NCI-H526 (cell line): ENCODE data around the gene TESMIN.
A peak's percentile ranks its signal among the peaks of the same experiment; 100 is the strongest.

Source experiments
- DNase-seq, 2 experiments: peaks; one replicate each; lab custom pipeline; 2025; lab: John Stamatoyannopoulos, UW

The TESMIN gene

DNA sequence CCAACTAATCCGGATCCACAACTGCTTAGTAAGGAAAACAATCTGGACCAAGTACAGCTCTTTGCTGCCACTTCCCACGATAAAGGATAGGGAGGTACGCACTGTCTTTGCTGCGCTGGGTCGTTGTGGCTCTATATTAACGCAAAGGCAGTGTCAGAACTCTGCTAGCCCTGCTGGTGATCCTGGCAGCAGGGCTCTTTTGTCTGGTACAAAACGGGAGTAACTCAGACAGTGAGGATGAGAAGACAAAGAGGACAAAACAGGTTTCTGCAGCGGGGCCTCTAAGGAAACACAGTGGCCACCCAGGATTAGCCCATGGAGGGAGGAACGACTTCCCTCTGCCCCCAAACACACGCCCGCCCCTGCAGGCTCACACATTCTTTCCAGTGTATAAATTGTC is 40.9 kb downstream of the TESMIN start:
- DNase-seq = no peak

DNA sequence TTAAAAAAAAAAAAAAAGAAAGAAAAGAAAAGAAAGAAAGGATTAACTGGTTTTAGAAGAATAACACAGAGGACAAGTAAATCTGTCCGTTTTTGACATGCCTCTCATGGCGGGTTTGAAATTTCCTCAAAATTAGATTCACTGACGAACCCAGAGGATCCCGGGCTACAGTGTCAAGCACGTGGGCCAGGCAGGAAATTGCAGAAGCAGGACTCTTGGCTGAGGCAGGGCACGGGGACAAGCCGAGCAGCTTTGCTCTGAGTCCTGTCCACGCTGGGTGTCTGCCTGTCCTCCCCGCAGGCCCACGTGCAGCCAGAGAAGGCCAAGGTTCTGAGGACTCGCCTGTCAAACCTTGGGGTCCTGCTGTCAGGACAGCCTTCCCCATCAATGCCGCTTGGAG is 42.3 kb downstream of the TESMIN start:
- no peak for DNase-seq

GRCh38 chr11:68707527-68707926 is 43.8 kb downstream of the TESMIN start:
- no peak for DNase-seq

GRCh38 chr11:68704887-68705286 is 46.4 kb downstream of the TESMIN start:
- DNase-seq = no peak

- no peak for DNase-seq
Measured at GRCh38 chr11:68698993-68699392, 52.3 kb downstream of the TESMIN start.

DNA sequence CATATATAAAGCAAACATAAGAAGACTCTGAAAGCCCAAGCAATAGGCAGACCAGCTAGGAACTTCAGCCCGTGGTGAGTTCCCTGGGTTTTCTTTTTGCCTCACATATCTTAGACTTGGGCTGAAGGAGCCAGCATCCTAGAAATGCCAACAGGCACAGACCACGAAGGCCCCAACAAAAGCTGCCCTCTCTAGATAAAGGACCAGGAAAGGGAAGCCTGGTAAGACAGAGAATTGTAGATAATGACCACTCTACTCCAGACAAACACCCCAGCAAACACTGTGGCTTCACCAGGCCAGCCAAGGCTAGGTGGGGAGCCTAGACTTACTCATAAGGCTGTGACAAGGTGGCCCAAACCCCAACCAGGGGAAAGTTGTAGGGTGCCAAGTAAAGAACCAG is 55.8 kb downstream of the TESMIN start:
- no peak for DNase-seq

DNA sequence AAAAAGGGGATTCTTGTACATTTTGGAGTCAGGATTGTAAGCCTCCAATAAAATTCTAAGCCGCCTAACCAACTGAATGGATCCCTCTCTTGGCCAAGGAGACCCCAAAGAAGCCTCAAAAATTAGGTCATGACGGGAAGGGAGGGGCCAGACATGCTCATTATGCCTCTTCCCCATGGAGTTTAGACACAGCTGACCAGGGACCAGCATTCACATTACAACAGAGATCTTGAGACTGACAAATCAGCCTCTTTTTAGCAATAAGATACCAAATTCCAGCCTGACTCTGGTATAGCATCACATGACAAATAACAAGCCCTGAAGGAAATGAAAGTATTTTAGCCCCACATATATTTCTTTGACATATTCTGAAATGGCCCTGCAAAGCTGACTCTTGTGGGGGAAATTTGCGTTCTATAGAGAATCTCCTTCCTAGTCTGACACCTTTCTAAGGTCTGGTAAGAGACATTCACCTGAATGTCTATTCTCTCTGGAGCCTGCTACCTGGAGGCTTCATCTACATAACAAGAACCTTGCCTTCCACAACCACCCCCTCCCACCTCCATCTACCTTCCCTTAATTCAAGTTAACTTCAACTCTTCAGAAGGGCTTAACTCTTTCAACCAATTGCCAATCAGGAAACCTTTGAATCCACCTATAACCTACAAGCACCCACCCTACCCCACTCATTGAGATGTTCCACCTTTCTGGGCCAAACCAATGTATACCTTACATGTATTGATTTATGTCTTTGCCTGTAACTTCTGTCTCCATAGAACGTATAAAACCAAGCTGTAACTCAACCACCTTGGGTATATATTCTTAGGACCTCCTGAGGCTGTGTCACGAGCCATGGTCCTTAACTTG is 56.7 kb downstream of the TESMIN start:
- no peak for DNase-seq

DNA sequence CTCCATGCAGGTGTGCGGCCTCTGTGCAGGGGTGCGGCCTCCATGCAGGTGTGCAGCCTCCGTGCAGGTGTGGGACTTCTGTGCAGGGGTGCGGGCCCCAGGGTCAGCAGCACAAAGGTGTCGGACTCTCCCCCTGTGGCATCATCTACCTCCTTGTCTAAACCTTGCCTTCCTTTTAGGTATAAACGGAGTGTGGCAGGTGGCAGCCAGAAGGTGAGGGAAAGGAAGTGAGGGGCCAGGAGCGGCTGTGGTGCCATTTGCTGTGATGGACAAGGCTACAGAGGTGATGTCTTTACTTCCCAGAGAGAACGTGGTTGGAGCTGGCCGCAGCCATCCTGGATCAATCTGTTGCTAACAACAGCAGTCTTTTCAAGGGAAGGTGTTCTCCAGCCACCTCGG is 57.8 kb downstream of the TESMIN start:
- DNase-seq = no peak

DNA sequence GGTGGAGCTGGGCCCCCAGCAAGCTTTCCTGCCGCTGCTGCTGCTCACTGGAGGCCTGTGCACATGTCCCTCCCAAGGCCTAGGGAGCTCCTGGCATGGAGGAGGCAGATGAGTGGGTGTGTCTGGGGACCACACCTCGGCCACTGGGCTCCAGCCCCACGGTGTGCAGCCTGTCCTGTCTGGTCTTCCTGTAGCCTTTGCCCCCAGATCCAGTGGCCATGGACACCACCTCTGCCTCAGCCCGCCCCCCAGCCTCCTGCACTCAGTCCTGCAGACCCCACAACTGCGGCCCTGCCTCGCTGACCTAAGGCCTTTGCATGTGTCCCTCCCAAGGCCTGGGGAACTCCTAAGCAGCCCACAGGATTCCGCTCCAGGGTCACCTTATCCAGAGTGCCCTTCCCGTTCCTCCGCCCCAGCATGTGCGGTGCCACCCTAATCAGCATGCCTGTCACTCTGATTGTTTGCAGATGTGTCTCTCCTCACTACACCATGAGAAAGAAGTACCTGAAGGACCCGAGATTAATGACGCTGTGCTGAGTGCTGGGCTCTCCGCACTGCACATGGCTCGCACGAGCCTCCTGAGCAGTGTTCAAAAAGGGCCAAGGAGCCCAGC is 58.3 kb downstream of the TESMIN start:
- no peak for DNase-seq

DNA sequence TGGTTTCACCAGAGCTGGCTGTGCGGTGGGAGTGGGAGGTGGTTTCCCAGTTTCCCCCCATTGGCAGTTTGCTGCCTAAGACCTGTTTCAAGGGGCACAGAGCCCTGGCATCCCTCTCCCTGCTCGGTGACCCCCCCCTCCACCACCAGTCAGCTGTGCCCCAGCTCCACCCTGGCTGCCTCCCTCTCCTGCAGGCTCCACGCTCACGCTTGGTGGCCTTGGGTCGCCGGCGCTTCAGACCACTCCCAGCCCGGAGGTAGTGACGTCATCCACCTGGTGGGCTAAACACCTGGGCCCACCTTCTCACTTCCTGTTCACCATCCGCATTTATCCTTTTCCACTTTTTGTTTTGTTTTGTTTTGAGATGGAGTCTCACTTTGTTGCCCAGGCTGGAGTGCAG is 59.2 kb downstream of the TESMIN start:
- DNase-seq = no peak

- DNase-seq = no peak
Measured at GRCh38 chr11:68691402-68691784, 59.9 kb downstream of the TESMIN start.

DNA sequence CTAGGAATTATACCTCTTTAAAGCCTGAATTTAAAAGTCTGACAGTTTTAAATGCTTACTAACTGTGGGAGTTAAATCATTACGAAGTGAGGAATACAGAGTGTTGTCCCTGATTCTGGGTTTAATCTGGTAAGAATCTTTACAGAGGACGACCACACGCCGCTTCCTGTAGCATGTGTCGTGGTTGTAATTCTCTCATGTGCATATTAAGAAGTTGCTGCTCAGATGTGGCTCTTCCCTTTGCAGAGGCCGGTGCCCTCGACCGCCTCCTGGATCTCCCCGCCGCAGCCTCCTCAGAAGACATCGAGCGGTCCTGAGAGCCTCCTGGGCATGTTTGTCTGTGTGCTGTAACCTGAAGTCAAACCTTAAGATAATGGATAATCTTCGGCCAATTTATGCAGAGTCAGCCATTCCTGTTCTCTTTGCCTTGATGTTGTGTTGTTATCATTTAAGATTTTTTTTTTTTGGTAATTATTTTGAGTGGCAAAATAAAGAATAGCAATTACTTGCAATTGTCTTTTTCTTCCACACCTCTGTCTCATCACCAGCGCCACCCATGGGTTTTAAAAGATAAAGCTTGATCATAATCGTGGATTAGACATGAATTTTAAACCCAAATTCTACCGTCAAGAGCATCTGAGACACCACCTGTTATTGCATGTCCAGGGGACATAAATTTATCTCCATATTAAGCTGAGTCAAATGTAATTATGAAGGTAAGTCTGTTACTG is 60.5 kb downstream of the TESMIN start:
- no peak for DNase-seq

DNA sequence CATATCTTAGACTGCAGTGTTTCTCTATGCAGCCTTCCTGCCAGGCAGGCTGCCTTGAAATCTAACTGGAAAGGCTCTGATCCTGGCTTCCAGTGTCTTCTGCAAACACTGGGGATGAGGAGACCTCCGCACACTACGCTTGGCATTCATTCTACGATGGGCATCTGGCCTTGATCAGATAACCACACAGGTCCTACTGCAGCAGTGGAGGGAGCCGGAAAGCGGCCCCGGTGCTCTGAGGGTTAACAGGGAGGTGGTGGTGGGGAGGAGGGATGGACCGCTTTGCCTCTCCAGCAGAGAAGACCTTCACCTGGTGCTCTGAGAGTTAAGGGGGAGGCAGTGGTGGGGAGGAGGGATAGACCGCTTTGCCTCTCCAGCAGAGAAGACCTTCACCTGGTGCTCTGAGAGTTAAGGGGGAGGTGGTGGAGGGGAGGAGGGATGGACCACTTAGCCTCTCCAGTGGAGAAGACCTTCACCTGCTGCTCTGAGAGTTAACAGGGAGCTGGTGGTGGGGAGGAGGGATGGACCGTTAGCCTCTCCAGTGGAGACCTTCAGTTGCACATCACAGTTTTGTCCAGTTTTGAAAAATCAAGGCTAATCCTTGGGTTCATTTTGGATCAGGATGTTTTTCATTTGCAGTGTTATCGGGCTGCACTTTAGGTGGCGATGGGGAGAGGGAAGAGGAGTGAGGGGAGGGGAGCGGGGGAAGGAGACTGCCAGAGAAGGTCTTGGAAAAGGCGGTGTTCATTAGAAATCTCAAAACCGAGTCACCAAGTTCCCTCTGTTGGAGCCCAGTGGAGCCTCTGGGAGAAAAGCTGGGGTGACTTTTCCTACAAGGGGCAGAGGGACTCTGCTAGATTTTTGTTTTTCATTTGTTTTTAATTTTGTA is 61.3 kb downstream of the TESMIN start:
- no peak for DNase-seq

GRCh38 chr11:68688881-68689280 is 62.4 kb downstream of the TESMIN start:
- DNase-seq = no peak

DNA sequence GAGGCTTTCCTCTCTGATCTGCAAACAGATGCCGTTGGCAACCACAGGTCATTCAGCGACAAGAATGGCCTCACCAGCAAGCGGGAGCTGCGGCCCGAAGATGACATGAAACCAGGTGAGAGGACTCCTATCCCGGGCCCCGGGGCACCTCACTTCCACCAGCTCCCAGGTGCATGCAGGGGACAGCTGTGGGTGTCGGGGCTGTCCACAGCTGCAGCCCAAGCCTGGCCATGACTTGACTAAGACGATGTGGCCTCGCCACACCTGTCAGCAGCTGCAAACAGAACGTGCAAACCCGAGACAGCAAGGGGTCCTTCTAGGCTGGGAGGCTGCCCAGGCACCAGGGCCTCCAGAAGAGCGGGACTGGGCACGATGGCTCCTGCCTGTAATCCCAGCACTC is 63.3 kb downstream of the TESMIN start:
- no peak for DNase-seq

- no peak for DNase-seq
Measured at GRCh38 chr11:68687311-68687710, 64.0 kb downstream of the TESMIN start.

- DNase-seq = no peak
Measured at GRCh38 chr11:68686486-68686885, 64.8 kb downstream of the TESMIN start.

DNA sequence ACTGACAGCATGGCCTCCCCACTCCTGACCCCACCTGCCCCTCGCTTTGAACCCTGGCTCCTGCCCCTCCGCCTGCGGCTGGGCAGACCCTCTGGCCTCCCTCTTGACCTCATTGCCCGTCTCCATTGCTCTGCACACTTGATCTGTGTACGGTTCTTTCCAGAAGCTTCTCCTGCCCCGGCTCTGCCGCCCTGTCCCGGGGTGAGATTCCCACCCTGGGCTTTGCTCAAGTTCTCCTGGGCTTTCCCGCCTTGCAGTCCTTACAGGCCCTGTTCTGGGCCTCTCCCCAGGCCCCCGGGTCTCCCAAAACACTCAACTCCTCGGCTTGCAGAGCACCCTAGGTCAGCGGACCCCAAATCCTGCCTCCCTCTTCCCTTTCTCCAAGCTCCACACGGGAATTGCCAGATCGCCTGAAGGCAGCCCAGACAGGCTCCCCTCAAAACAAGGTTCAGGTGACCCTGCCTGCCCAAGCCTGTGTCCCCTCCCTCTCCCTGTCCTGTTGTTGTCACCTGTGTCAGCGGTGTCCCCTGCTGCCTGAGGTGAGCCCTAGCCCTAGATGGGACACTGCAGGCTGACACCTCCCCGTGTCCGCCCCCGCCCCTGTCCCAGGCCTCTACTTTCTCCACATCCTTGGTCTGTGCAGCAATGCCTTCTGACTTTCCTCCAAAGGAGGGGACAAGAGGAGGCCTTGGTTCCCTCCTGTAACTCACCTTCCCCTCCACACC is 65.5 kb downstream of the TESMIN start:
- DNase-seq = no peak

- peak in 1 of 2 experiments; percentile 75 for DNase-seq
Measured at GRCh38 chr11:68684385-68685356, 66.6 kb downstream of the TESMIN start, which contains the start of gene GAL. Gene GAL (plus strand): TSS chr11:68684544. CDS start chr11:68684924, 380 bp downstream.
